SK-N-SH (cell line): ENCODE measurements around the gene ATP5F1D. TPM values are rescaled to one million over a fixed set of nuclear protein-coding genes. Genes with fewer than 3 reads are reported as not detected.
A peak's percentile ranks its signal among the peaks of the same experiment; 100 is the strongest.

Source experiments
- CTCF ChIA-PET: fragments of 300-600, 350-600 bp; formaldehyde crosslinking; extraction: SDS; loops from one replicate; lab custom pipeline; 2021; lab: Yijun Ruan, JAX
- POLR2A ChIA-PET: fragments of 350-600 bp; sonication (Branson Sonifier 250); formaldehyde crosslinking; extraction: SDS; loops from one replicate; lab custom pipeline; 2020; ENCODE audit warnings: antibody characterized with exemption, inconsistent platforms; lab: Yijun Ruan, JAX
- DNase-seq: peaks from one replicate; pipeline ENCODE4 v3.0.0; 2012
- H2AFZ ChIP-seq: fragments of 200-600 bp; sonication (generic); 2 replicates; pipeline ENCODE4 v1.8.1; 2016; ENCODE audit warnings: antibody characterized with exemption, mild to moderate bottlenecking, low read depth
- H3F3A ChIP-seq: fragments of 200-600 bp; sonication (generic); replicated peaks from 2 replicates; pipeline ENCODE3; 2016; ENCODE audit warnings: antibody characterized with exemption, mild to moderate bottlenecking; ENCODE audit not compliant: insufficient read depth
- H3K27ac ChIP-seq, 2 experiments: fragments of 200-500 bp in 1 of 2; fragments of 200-600 bp in 1 of 2; sonication (Bioruptor generic) in 1 of 2; sonication (generic), shearing (Covaris generic) in 1 of 2; 2 replicates each; pipeline versions ENCODE4 v1.5.1 to v1.6.1; 2014 to 2016; ENCODE audit warnings: low read depth in 2 of 2, inconsistent platforms in 1 of 2, low read length in 1 of 2, mild to moderate bottlenecking in 1 of 2, mixed read lengths in 1 of 2
- H3K27me3 ChIP-seq: fragments of 200-600 bp; sonication (generic), shearing (Covaris generic); 2 replicates; pipeline ENCODE4 v1.6.1; 2016; ENCODE audit warnings: mixed run types; ENCODE audit not compliant: insufficient read depth
- H3K36me3 ChIP-seq, 2 experiments: fragments of 200-500 bp in 1 of 2; fragments of 200-600 bp in 1 of 2; sonication (Bioruptor generic) in 1 of 2; sonication (generic) in 1 of 2; replicated peaks in 1 of 2; 2 replicates each; pipeline versions ENCODE3 to v1.5.1; 2014 to 2016; ENCODE audit warnings: low read length in 1 of 2, mild to moderate bottlenecking in 1 of 2; ENCODE audit not compliant: insufficient read depth in 2 of 2, control insufficient read depth in 1 of 2
- H3K4me1 ChIP-seq, 2 experiments: fragments of 200-500 bp in 1 of 2; fragments of 200-600 bp in 1 of 2; sonication (Bioruptor generic) in 1 of 2; sonication (generic), shearing (Covaris generic) in 1 of 2; 2 replicates each; pipeline versions ENCODE4 v1.5.1 to v1.6.1; 2014 to 2016; ENCODE audit warnings: low read depth in 1 of 2, low read length in 1 of 2, mixed run types in 1 of 2; ENCODE audit not compliant: insufficient read depth in 2 of 2, control insufficient read depth in 1 of 2
- H3K4me2 ChIP-seq: fragments of 200-600 bp; sonication (generic), shearing (Covaris generic); 2 replicates; pipeline ENCODE4 v1.6.1; 2017; ENCODE audit warnings: mixed run types
- H3K4me3 ChIP-seq, 2 experiments: fragments of 200-500 bp in 1 of 2; fragments of 200-600 bp in 1 of 2; sonication (Bioruptor generic) in 1 of 2; sonication (generic), shearing (Covaris generic) in 1 of 2; 2 replicates each; pipeline versions ENCODE4 v1.5.1 to v1.8.1; 2014 to 2016; ENCODE audit warnings: low read depth in 2 of 2, inconsistent platforms in 1 of 2, low read length in 1 of 2, mild to moderate bottlenecking in 1 of 2, mixed read lengths in 1 of 2, moderate library complexity in 1 of 2
- H3K79me2 ChIP-seq: fragments of 200-600 bp; sonication (generic); 2 replicates; pipeline ENCODE4 v1.8.1; 2017; ENCODE audit warnings: mild to moderate bottlenecking; ENCODE audit not compliant: insufficient read depth
- H3K9ac ChIP-seq: fragments of 200-600 bp; sonication (generic); 2 replicates; pipeline ENCODE4 v1.6.1; 2017; ENCODE audit warnings: mixed run types
- H3K9me2 ChIP-seq: fragments of 200-600 bp; sonication (generic); 2 replicates; pipeline ENCODE4 v1.6.1; 2017; ENCODE audit warnings: mixed run types
- H3K9me3 ChIP-seq: fragments of 200-600 bp; sonication (generic); 2 replicates; pipeline ENCODE4 v1.6.1; 2017; ENCODE audit warnings: mixed run types, mild to moderate bottlenecking, moderate library complexity
- H4K20me1 ChIP-seq: fragments of 200-600 bp; sonication (generic); 2 replicates; pipeline ENCODE4 v1.6.1; 2017; ENCODE audit warnings: mild to moderate bottlenecking, mixed run types; ENCODE audit not compliant: insufficient read depth
- CHD2 ChIP-seq: fragments of 150-350 bp; IDR thresholded peaks from 2 replicates; pipeline ENCODE4 v1.6.1; 2018; ENCODE audit warnings: low read length; ENCODE audit not compliant: partially characterized antibody
- EP300 ChIP-seq, 2 experiments: IDR thresholded peaks; 2 replicates each; pipeline versions ENCODE4 v1.4.0 to v1.6.1; 2012; ENCODE audit warnings: borderline replicate concordance in 1 of 2, low read depth in 1 of 2, low read length in 1 of 2
- FOXJ3 ChIP-seq: sonication (generic); formaldehyde crosslinking; IDR thresholded peaks from 2 replicates; pipeline ENCODE4 v1.5.1; 2020; ENCODE audit warnings: mild to moderate bottlenecking, missing genetic modification reagents
- FOXM1 ChIP-seq: IDR thresholded peaks from 2 replicates; pipeline ENCODE4 v1.4.0; 2012; ENCODE audit warnings: low read depth, mild to moderate bottlenecking
- MAX ChIP-seq: IDR thresholded peaks from 2 replicates; pipeline ENCODE4 v1.4.0; 2012; ENCODE audit warnings: low read depth
- MXI1 ChIP-seq: IDR thresholded peaks from 2 replicates; pipeline ENCODE4 v1.6.1; 2012; ENCODE audit warnings: mild to moderate bottlenecking, low read depth, low read length, improper control_type of control experiment
- NRF1 ChIP-seq: IDR thresholded peaks from 2 replicates; pipeline ENCODE4 v1.6.1; 2012; ENCODE audit warnings: low read depth, mild to moderate bottlenecking, low read length
- PBX3 ChIP-seq: IDR thresholded peaks from 2 replicates; pipeline ENCODE4; 2012
- RXRA ChIP-seq: IDR thresholded peaks from 2 replicates; pipeline ENCODE4 v1.4.0; 2012; ENCODE audit warnings: low read depth, mild to moderate bottlenecking, borderline replicate concordance
- SIN3A ChIP-seq: IDR thresholded peaks from 2 replicates; pipeline ENCODE4 v1.6.1; 2012; ENCODE audit warnings: low read depth, mild to moderate bottlenecking, low read length, moderate library complexity, borderline replicate concordance
- TAF1 ChIP-seq: IDR thresholded peaks from 2 replicates; pipeline ENCODE4 v1.6.1; 2012; ENCODE audit warnings: low read depth, mild to moderate bottlenecking, low read length, moderate library complexity, borderline replicate concordance
- TCF12 ChIP-seq: IDR thresholded peaks from 2 replicates; pipeline ENCODE4 v1.4.0; 2012
- USF2 ChIP-seq: fragments of 150-350 bp; IDR thresholded peaks from 2 replicates; pipeline ENCODE4 v1.6.1; 2017; ENCODE audit warnings: antibody characterized with exemption, low read length, low read depth, borderline replicate concordance
- ZBTB33 ChIP-seq: IDR thresholded peaks from 2 replicates; pipeline ENCODE4 v1.4.0; 2012; ENCODE audit warnings: low read depth, borderline replicate concordance
- WGBS: methylation state at CpG from one replicate; pipeline ENCODE4 v1.1.6; 2017; ENCODE audit warnings: low lambda C conversion rate; 5-methylcytosine and 5-hydroxymethylcytosine counted together
- polyA plus RNA-seq, 3 experiments: library from polyadenylated mRNA; depleted of rRNA; stranded (reverse); fragments of >200 nt; gene quantifications; 2 replicates each; pipeline ENCODE4 v1.2.3, GENCODE V29; 2012

Gene ATP5F1D
- polyA plus RNA-seq, 1 of the 3 experiments (the other 2 are of a cell fraction): 226 TPM

- ChIA-PET CTCF (interaction anchor here (7.8 to 18.6 kb wide), 2 partner anchors 9 to 14 kb away, joined by 99 to 594 read pairs; partner anchors contain the start of gene ATP5F1D), POLR2A (interaction anchor here (0.9 to 1.3 kb wide), 3 partner anchors 10 to 17 kb away, joined by 3 to 5 read pairs (median 4); partner anchors contain the start of gene CIRBP)
- peak overlapping the region; percentile 95 to 99 for H3K27ac ChIP-seq
- H3K9me2 ChIP-seq: no peaks in the 10 kb centered on the region
- H3K9ac ChIP-seq: peak overlapping the region; percentile 98
- H4K20me1 ChIP-seq: peaks cover 47% of the 10 kb centered on the region
- peaks cover 30 to 41% of the 10 kb centered on the region in 2 experiments for H3K36me3 ChIP-seq
- peaks cover 22 to 26% of the 10 kb centered on the region in 2 experiments; a peak in 3 of 4 replicates for H3K4me1 ChIP-seq
- peaks cover 44% of the 10 kb centered on the region for H3F3A ChIP-seq
- 0% methylated on average over 13 of the region's 41 CpGs for WGBS
- peak; percentile 65 for DNase-seq
- TF ChIP-seq NRF1 (no peak), SIN3A (no peak; the same call in 1 of the 2 replicates), MXI1 (peak; percentile 30; the same call in 1 of the 2 replicates), USF2 (no peak), TAF1 (no peak), TCF12 (no peak), MAX (peak; percentile 0; the same call in 1 of the 2 replicates), RXRA (no peak), CHD2 (peak; percentile 2), ZBTB33 (no peak), FOXM1 (no peak), FOXJ3 (CRISPR knock-in tag) (no peak), EP300 (IDR thresholded peaks at IDR 0.05; ENCODE audit: borderline replicate concordance in 1 of 2, low read depth in 1 of 2, low read length in 1 of 2) (no peak), PBX3 (0 out of 2 replicates have a peak, but pooled peaks have one; percentile 1)
- H3K9me3 ChIP-seq: no peaks in the 10 kb centered on the region
- H3K4me3 ChIP-seq: peak overlapping the region; percentile 79 to 86
- peaks cover 75% of the 10 kb centered on the region for H3K79me2 ChIP-seq
- peak overlapping the region; percentile 99 for H3K4me2 ChIP-seq
- no peaks in the 10 kb centered on the region for H3K27me3 ChIP-seq
- H2AFZ ChIP-seq: no peak overlapping the region
These were observed 10.0 kb downstream of the ATP5F1D start for GRCh38 chr19:1251330-1252220.
